ENCODE results near the gene DOHH. TPM values are rescaled to one million over a fixed set of nuclear protein-coding genes. Genes with fewer than 3 reads are reported as not detected.

Gene DOHH
- total RNA-seq, 4 donors from 2014 or later: 1.2 to 10.4 (median 4.7) TPM

DNA sequence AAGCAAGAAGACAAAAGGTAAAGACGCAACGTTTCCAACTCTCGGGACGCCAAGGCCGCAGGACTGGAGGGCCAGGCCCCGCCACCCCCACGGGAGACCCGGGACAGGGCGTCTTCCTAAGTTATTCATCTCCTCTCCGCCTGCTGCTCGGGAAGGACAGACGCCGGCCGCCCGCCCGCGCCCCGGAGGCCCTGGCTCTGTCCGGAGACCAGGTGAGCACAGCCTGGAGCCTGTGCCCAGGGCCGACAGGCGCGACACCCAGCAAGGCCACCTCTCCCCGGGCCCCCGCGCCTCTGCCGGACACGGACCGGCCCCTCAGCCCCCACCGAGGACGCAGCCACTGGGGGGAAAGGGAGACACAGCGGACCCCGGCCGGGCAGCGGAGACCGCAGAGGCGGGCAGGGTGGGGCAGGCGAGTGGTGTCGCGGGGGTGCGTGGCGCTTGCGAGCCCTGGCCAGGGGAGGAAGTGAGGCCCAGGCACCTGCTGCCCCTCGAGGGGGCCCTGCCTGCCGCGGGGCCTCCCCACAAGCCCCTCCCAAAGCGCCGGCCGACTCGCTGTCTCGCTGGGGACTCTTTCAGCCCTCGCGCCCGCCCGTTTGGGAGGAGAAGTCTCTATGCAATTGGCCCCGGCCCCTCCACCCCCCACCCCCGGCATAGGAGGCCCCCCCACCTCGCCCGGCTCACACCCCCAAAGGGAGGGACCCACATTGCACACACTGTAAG, 37.3 kb downstream of the DOHH start:
- Histone ChIP-seq H3K27me3 (no peaks in the 10 kb centered on the region), H3K9me3 (no peaks in the 10 kb centered on the region), H3K4me3 (no peak overlapping the region), H3K36me3 (no peaks in the 10 kb centered on the region), H3K4me1 (peaks cover 9 to 19% of the 10 kb centered on the region in 2 donors), H3K27ac (peak overlapping the region; percentile 48 to 70)
- intact Hi-C loops (cut with DNase I; ENCODE audit: low total_unique reads): no loop called here
- peak in 1 of 2 donors; percentile 20 for DNase-seq
- TF ChIP-seq CTCF (IDR thresholded peaks at IDR 0.05): no peak
- TF ChIP-seq POLR2A (IDR thresholded peaks at IDR 0.05): no peak

DNA sequence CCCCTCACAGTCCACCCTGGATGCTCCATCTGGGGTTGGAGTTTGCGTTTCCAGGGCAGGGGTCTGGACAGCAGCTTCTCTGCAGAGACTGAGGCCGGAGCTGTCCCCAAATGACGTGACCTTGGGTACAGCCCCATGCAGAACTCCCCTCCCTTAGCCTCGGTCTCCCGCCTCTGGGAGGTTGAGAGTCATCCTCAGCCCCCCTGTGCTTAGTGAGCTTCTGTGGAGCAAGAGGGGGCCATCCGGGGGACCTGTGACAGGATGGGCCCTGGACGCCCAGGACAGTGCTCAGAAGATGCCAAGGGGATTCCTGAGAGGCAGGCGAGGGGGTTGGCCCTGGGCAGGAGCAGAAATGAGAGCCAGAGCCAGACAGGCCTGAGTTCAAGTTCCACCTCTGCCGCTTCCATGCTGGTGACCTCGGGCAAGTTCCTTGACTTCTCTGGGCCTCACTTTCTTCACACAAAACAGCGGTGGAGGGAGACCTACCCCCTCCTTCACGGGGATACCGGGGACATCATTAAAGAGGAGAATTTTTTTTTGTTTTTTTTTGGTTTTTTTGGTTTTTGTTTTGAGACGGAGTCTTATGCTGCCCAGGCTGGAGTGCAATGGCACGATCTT, 40.4 kb downstream of the DOHH start:
- intact Hi-C loops (cut with DNase I; ENCODE audit: low total_unique reads): no loop called here
- Histone ChIP-seq H3K4me3 (no peak overlapping the region), H3K27ac (peak overlapping the region; percentile 91 to 98), H3K36me3 (no peaks in the 10 kb centered on the region), H3K27me3 (no peaks in the 10 kb centered on the region), H3K4me1 (peaks cover 9 to 36% of the 10 kb centered on the region in 2 donors), H3K9me3 (no peaks in the 10 kb centered on the region)
- no peak for TF ChIP-seq POLR2A (IDR thresholded peaks at IDR 0.05)
- TF ChIP-seq CTCF (IDR thresholded peaks at IDR 0.05): no peak
- DNase-seq: no peak

- H3K27ac ChIP-seq: peak overlapping the region; percentile 91 to 98
- H3K27me3 ChIP-seq: no peaks in the 10 kb centered on the region
- no peaks in the 10 kb centered on the region for H3K9me3 ChIP-seq
- DNase-seq: peak; percentile 95
- H3K36me3 ChIP-seq: no peaks in the 10 kb centered on the region
- peaks cover 9 to 36% of the 10 kb centered on the region in 2 donors for H3K4me1 ChIP-seq
- H3K4me3 ChIP-seq: peak overlapping the region in 1 of 2 donors; percentile 9
- TF ChIP-seq POLR2A (IDR thresholded peaks at IDR 0.05) (no peak), CTCF (IDR thresholded peaks at IDR 0.05) (no peak)
- intact Hi-C loops (cut with DNase I; ENCODE audit: low total_unique reads): no loop called here
Measured at GRCh38 chr19:3459089-3459881, 41.2 kb downstream of the DOHH start.

- H3K27ac ChIP-seq: peak overlapping the region; percentile 91 to 98
- TF ChIP-seq POLR2A (IDR thresholded peaks at IDR 0.05): no peak
- no peak for TF ChIP-seq CTCF (IDR thresholded peaks at IDR 0.05)
- H3K4me3 ChIP-seq: peak overlapping the region in 1 of 2 donors; percentile 9
- H3K9me3 ChIP-seq: no peaks in the 10 kb centered on the region
- no peak for DNase-seq
- no peaks in the 10 kb centered on the region for H3K36me3 ChIP-seq
- H3K27me3 ChIP-seq: no peaks in the 10 kb centered on the region
- H3K4me1 ChIP-seq: peaks cover 9 to 36% of the 10 kb centered on the region in 2 donors
- intact Hi-C loops (cut with DNase I; ENCODE audit: low total_unique reads): no loop called here
Measured at GRCh38 chr19:3458229-3459088, 42.0 kb downstream of the DOHH start.
